Gastrocnemius medialis (tissue), 4 donors: ENCODE measurements around the gene PTPRT.

Experiments
- POLR2A ChIP-seq, 2 donors: fragments of 450-650 bp; IDR thresholded peaks; one replicate each; pipeline ENCODE4 v1.6.1; 2017; ENCODE audit warnings: antibody characterized with exemption in 2 of 2, mild to moderate bottlenecking in 2 of 2, moderate library complexity in 2 of 2
- TF ChIP-seq, protein P1 (sequence below), 5 experiments: fragments of 450-650 bp in 3 of 5; fragments of 200-600 bp in 2 of 5; sonication (generic) in 2 of 5; IDR thresholded peaks in 4 of 5; conservative IDR thresholded peaks in 1 of 5; 1 replicate in 4 of 5; 2 replicates in 1 of 5; pipeline ENCODE4 v1.5.1; 2016 to 2019; ENCODE audit warnings: antibody characterized with exemption in 5 of 5, mild to moderate bottlenecking in 3 of 5, moderate library complexity in 3 of 5

DNA sequence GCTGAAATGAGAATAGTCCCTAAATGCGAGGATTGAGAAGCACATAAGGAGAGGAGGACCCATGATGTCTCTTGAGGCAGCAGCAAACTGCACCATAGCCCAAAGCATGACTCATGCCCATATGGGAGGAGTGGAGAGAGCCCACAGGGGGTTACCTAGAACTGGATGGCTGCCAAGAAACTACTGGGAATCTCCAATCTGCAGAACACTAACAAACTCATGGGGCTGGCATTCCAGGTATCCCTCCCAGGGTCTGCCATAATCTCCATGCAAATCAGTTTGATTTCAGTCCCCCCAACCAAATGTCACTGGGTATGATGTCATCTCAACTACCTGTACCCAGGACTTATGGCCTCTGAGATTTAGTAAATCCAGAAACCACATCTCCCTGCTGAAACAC, 410.5 kb downstream of the PTPRT start:
- TF ChIP-seq POLR2A (IDR thresholded peaks at IDR 0.05), result no peak
- TF ChIP-seq, protein P1, sequence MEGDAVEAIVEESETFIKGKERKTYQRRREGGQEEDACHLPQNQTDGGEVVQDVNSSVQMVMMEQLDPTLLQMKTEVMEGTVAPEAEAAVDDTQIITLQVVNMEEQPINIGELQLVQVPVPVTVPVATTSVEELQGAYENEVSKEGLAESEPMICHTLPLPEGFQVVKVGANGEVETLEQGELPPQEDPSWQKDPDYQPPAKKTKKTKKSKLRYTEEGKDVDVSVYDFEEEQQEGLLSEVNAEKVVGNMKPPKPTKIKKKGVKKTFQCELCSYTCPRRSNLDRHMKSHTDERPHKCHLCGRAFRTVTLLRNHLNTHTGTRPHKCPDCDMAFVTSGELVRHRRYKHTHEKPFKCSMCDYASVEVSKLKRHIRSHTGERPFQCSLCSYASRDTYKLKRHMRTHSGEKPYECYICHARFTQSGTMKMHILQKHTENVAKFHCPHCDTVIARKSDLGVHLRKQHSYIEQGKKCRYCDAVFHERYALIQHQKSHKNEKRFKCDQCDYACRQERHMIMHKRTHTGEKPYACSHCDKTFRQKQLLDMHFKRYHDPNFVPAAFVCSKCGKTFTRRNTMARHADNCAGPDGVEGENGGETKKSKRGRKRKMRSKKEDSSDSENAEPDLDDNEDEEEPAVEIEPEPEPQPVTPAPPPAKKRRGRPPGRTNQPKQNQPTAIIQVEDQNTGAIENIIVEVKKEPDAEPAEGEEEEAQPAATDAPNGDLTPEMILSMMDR (IDR thresholded peaks at IDR 0.05 in 4 of 5, conservative IDR thresholded peaks at IDR 0.05 in 1 of 5), result no peak
